ENCODE measurements around the gene IFFO2. TPM values are rescaled to one million over a fixed set of nuclear protein-coding genes. Genes with fewer than 3 reads are reported as not detected.

IFFO2 gene
- total RNA-seq, 1 experiment from 2014 or later: 18.7 TPM

- no peaks in the 10 kb centered on the region for H3K4me1 ChIP-seq
- CTCF ChIA-PET: interaction anchor here (1.1 to 1.7 kb wide), 4 partner anchors 10 to 277 kb away, joined by 3 to 10 read pairs (median 6); no protein-coding TSS in a partner anchor
- no peak for TF ChIP-seq CTCF (IDR thresholded peaks at IDR 0.05; ENCODE audit: insufficient read depth in 1 of 2, low read depth in 1 of 2, low read length in 1 of 2, severe bottlenecking in 1 of 2, unreplicated experiment in 1 of 2)
- Mint-ChIP-seq H3K27me3 (ENCODE audit: insufficient read depth, unreplicated experiment) (no peaks in the 10 kb centered on the region), H3K27ac (ENCODE audit: unreplicated experiment) (no peak overlapping the region), H3K9me3 (ENCODE audit: unreplicated experiment) (no peaks in the 10 kb centered on the region), H3K4me1 (ENCODE audit: low read depth, unreplicated experiment) (no peaks in the 10 kb centered on the region), H3K36me3 (ENCODE audit: insufficient read depth, unreplicated experiment) (no peaks in the 10 kb centered on the region), H3K4me3 (ENCODE audit: unreplicated experiment) (no peak overlapping the region)
- H3K27me3 ChIP-seq (replicated peaks; ENCODE audit: control insufficient read depth, insufficient read depth, low read length): no peaks in the 10 kb centered on the region
- DNase-seq: no peak
- H3K9me3 ChIP-seq: no peaks in the 10 kb centered on the region
- no TSS peak for BruUV-seq (replicated peaks)
- POLR2A ChIA-PET: no interaction called here
- no peak overlapping the region for H3K4me3 ChIP-seq (ENCODE audit: low read depth, low read length)
- intact Hi-C loops (cut with micrococcal nuclease; ENCODE audit: unreplicated experiment): no loop called here
- no peaks in the 10 kb centered on the region for H3K36me3 ChIP-seq (ENCODE audit: control insufficient read depth, insufficient read depth, low read length)
Observed at GRCh38 chr1:18874600-18874999, 81.9 kb downstream of the IFFO2 start.

- Mint-ChIP-seq H3K27me3 (ENCODE audit: insufficient read depth, unreplicated experiment) (no peaks in the 10 kb centered on the region), H3K36me3 (ENCODE audit: insufficient read depth, unreplicated experiment) (no peaks in the 10 kb centered on the region), H3K27ac (ENCODE audit: unreplicated experiment) (no peak overlapping the region), H3K4me1 (ENCODE audit: low read depth, unreplicated experiment) (no peaks in the 10 kb centered on the region), H3K9me3 (ENCODE audit: unreplicated experiment) (no peaks in the 10 kb centered on the region), H3K4me3 (ENCODE audit: unreplicated experiment) (no peak overlapping the region)
- no peak for TF ChIP-seq CTCF (IDR thresholded peaks at IDR 0.05; ENCODE audit: insufficient read depth in 1 of 2, low read depth in 1 of 2, low read length in 1 of 2, severe bottlenecking in 1 of 2, unreplicated experiment in 1 of 2)
- CTCF ChIA-PET: interaction anchor here (1.1 kb wide), 1 partner anchor 275 kb away, joined by 3 read pairs; no protein-coding TSS in a partner anchor
- H3K36me3 ChIP-seq (ENCODE audit: control insufficient read depth, insufficient read depth, low read length): no peaks in the 10 kb centered on the region
- H3K9me3 ChIP-seq: no peaks in the 10 kb centered on the region
- intact Hi-C loops (cut with micrococcal nuclease; ENCODE audit: unreplicated experiment): no loop called here
- no peaks in the 10 kb centered on the region for H3K4me1 ChIP-seq
- POLR2A ChIA-PET: no interaction called here
- H3K4me3 ChIP-seq (ENCODE audit: low read depth, low read length): no peak overlapping the region
- H3K27me3 ChIP-seq (replicated peaks; ENCODE audit: control insufficient read depth, insufficient read depth, low read length): no peaks in the 10 kb centered on the region
- no TSS peak for BruUV-seq (replicated peaks)
- DNase-seq: no peak
Observed at GRCh38 chr1:18874036-18874435, 82.4 kb downstream of the IFFO2 start.

GRCh38 chr1:18872071-18872611 is 84.3 kb downstream of the IFFO2 start:
- intact Hi-C loops (cut with micrococcal nuclease; ENCODE audit: unreplicated experiment): no loop called here
- no peaks in the 10 kb centered on the region for H3K9me3 Mint-ChIP-seq (ENCODE audit: unreplicated experiment)
- BruUV-seq (replicated peaks): no TSS peak

More at GRCh38 chr1:18872071-18872611, 84.3 kb downstream of the IFFO2 start:
- no peak for DNase-seq
- Mint-ChIP-seq H3K4me1 (ENCODE audit: low read depth, unreplicated experiment) (no peaks in the 10 kb centered on the region), H3K27ac (ENCODE audit: unreplicated experiment) (no peak overlapping the region), H3K27me3 (ENCODE audit: insufficient read depth, unreplicated experiment) (no peaks in the 10 kb centered on the region), H3K36me3 (ENCODE audit: insufficient read depth, unreplicated experiment) (no peaks in the 10 kb centered on the region), H3K4me3 (ENCODE audit: unreplicated experiment) (no peak overlapping the region)
- H3K4me1 ChIP-seq: no peaks in the 10 kb centered on the region
- TF ChIP-seq CTCF (IDR thresholded peaks at IDR 0.05; ENCODE audit: insufficient read depth in 1 of 2, low read depth in 1 of 2, low read length in 1 of 2, severe bottlenecking in 1 of 2, unreplicated experiment in 1 of 2): no peak
- ChIA-PET POLR2A (no interaction called here), CTCF (no interaction called here)
- no peaks in the 10 kb centered on the region for H3K36me3 ChIP-seq (ENCODE audit: control insufficient read depth, insufficient read depth, low read length)
- H3K27me3 ChIP-seq (replicated peaks; ENCODE audit: control insufficient read depth, insufficient read depth, low read length): no peaks in the 10 kb centered on the region
- H3K4me3 ChIP-seq (ENCODE audit: low read depth, low read length): no peak overlapping the region
- H3K9me3 ChIP-seq: no peaks in the 10 kb centered on the region
